Measurements from ENCODE around the gene KRTAP10-10. TPM values are rescaled to one million over a fixed set of nuclear protein-coding genes. Genes with fewer than 3 reads are reported as not detected.
"Not testable (repeated sequence)": the region's sequence is repeated elsewhere in the genome, so short reads cannot be mapped to it uniquely, and the experiment has no call there.

Gene KRTAP10-10
- total RNA-seq, 1 experiment from 2014 or later, result not detected

DNA sequence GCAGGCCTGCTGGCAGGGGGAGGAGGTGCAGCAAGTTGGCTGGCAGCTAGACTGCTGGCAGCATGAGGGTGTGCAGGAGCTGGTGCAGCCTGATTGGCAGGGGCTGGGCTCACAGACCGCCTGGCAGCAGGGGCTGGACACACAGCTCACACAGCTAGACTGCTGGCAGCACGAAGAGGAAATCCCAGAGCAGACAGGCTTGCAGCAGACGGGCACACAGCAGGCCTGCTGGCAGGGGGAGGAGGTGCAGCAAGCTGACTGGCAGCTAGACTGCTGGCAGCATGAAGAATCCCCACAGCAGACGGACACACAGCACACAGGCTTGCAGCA is 45.4 kb upstream of the KRTAP10-10 start:
- POLR2A ChIA-PET; H3K4me3 Mint-ChIP-seq (ENCODE audit: unreplicated experiment); BruUV-seq (replicated peaks); intact Hi-C loops (cut with micrococcal nuclease); H3K27ac Mint-ChIP-seq (ENCODE audit: low read depth, unreplicated experiment); H3K4me1 Mint-ChIP-seq (ENCODE audit: insufficient read depth, unreplicated experiment); H3K36me3 Mint-ChIP-seq (ENCODE audit: insufficient read depth, unreplicated experiment); DNase-seq (ENCODE audit: unreplicated experiment); H3K9me3 Mint-ChIP-seq (ENCODE audit: unreplicated experiment): not testable (repeated sequence)
- CTCF ChIA-PET, result interaction anchor here (0.6 kb wide), 1 partner anchor 148 kb away, joined by 3 read pairs; no protein-coding TSS in a partner anchor
- peaks cover 24% of the 10 kb centered on the region for H3K27me3 Mint-ChIP-seq (ENCODE audit: insufficient read depth, unreplicated experiment)

DNA sequence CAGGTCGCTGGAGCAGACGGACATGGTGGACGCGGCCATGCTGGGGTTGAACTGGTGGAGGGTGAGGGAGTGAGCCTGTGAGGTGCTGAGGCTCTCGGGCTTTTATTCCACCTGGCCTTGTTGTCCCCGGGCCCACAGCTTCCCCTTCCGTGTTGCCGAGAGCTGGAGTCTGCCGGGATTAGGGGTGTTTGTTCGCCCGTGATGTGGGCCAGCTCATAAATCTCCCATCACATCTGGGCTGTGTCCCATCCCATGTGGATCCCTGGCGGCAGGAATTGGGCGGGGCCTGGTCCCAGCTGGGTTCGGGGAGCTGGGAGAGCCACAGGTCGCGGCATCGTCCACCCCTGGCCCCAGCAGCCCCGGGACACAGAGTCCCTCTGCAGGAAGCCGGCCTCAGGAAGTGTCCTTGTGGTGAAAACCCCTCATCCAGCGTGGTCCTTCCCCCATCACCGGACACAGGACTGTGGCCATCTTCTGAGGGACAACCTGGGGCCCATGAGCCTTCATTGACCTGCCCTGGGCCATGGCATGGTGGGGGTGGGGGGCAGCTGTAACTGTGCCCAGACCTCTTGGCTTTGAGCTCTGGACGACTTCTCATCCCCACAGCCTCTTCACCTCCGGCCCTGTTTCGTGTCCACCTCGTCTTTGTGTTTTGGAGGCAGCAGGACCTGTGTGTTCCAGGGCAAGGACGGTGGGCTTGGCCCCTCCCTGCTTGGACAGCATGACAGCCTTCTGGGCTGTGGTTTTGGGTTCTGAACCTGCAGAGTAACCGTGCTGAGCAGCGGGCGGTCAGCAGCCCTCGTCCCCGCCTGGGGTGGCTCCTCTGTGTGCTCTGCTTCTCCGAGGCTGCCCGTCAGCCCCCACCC is 44.5 kb upstream of the KRTAP10-10 start, which contains the start of gene KRTAP10-6:
Gene KRTAP10-6, minus strand, starts transcription at position 60 of the 866 bp plus-strand sequence. Its CDS starts 21 bp downstream, at position 39.
- ChIA-PET CTCF (no interaction called here), POLR2A (no interaction called here)
- no peak for DNase-seq (ENCODE audit: unreplicated experiment)
- BruUV-seq (replicated peaks), result no TSS peak
- Mint-ChIP-seq H3K4me3 (ENCODE audit: unreplicated experiment) (no peak within 1 kb of the TSS), H3K27ac (ENCODE audit: low read depth, unreplicated experiment) (no peak within 1 kb of the TSS), H3K4me1 (ENCODE audit: insufficient read depth, unreplicated experiment) (peaks cover under 1% of the 10 kb centered on the region), H3K36me3 (ENCODE audit: insufficient read depth, unreplicated experiment) (peaks cover 5% of the 10 kb centered on the region), H3K9me3 (ENCODE audit: unreplicated experiment) (peaks cover under 1% of the 10 kb centered on the region), H3K27me3 (ENCODE audit: insufficient read depth, unreplicated experiment) (peaks cover 19% of the 10 kb centered on the region)
- intact Hi-C loops (cut with micrococcal nuclease), result no loop called here
- TF ChIP-seq, protein P1, sequence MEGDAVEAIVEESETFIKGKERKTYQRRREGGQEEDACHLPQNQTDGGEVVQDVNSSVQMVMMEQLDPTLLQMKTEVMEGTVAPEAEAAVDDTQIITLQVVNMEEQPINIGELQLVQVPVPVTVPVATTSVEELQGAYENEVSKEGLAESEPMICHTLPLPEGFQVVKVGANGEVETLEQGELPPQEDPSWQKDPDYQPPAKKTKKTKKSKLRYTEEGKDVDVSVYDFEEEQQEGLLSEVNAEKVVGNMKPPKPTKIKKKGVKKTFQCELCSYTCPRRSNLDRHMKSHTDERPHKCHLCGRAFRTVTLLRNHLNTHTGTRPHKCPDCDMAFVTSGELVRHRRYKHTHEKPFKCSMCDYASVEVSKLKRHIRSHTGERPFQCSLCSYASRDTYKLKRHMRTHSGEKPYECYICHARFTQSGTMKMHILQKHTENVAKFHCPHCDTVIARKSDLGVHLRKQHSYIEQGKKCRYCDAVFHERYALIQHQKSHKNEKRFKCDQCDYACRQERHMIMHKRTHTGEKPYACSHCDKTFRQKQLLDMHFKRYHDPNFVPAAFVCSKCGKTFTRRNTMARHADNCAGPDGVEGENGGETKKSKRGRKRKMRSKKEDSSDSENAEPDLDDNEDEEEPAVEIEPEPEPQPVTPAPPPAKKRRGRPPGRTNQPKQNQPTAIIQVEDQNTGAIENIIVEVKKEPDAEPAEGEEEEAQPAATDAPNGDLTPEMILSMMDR (IDR thresholded peaks at IDR 0.05; ENCODE audit: unreplicated experiment), result no peak

DNA sequence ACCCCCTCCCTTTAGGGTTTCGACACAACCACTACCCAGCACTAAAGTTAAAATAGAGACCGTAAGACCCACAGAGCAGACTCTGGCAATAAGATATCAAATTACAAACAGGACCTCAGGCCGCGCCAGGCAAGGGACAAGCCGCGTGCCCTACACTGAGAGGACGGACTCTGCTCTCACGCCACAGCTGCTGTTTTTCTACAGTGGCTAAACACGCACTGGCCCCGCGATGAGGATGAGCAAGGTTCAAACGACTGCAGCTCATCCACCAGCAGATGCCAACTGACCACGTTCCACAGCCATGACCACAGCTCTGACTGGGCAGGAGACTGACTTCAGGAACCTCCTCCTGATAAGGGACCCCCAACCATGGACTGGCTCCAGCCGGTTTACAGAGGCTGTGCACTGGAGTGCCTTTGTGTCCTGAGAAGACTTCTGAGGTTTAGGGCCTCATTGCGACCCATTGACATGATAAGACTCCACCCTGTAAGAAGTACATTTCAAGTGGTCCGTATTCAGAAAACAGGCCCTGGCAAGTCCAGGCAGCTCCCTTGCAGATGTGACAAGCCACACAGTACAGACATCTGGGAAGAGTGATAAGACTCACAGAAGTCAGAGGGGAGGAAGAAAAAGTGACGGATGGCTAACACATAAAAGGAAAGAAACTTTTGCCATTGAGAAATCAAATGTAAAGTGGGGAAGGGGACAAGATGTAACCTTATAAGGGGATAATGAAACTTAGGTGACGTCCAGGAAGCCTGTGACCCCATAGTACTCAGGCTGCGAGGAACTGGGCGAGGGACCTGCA is 43.4 kb upstream of the KRTAP10-10 start:
- BruUV-seq (replicated peaks), result no TSS peak
- Mint-ChIP-seq H3K27ac (ENCODE audit: low read depth, unreplicated experiment) (no peak overlapping the region), H3K9me3 (ENCODE audit: unreplicated experiment) (peaks cover 12% of the 10 kb centered on the region), H3K4me3 (ENCODE audit: unreplicated experiment) (no peak overlapping the region), H3K4me1 (ENCODE audit: insufficient read depth, unreplicated experiment) (peaks cover 6% of the 10 kb centered on the region), H3K36me3 (ENCODE audit: insufficient read depth, unreplicated experiment) (peaks cover 5% of the 10 kb centered on the region), H3K27me3 (ENCODE audit: insufficient read depth, unreplicated experiment) (peaks cover 23% of the 10 kb centered on the region)
- TF ChIP-seq, protein P1 (IDR thresholded peaks at IDR 0.05; ENCODE audit: unreplicated experiment), result no peak
- no peak for DNase-seq (ENCODE audit: unreplicated experiment)
- ChIA-PET POLR2A (no interaction called here), CTCF (interaction anchor here (0.6 kb wide), 1 partner anchor 133 kb away, joined by 3 read pairs; no protein-coding TSS in a partner anchor)
- intact Hi-C loops (cut with micrococcal nuclease), result no loop called here

DNA sequence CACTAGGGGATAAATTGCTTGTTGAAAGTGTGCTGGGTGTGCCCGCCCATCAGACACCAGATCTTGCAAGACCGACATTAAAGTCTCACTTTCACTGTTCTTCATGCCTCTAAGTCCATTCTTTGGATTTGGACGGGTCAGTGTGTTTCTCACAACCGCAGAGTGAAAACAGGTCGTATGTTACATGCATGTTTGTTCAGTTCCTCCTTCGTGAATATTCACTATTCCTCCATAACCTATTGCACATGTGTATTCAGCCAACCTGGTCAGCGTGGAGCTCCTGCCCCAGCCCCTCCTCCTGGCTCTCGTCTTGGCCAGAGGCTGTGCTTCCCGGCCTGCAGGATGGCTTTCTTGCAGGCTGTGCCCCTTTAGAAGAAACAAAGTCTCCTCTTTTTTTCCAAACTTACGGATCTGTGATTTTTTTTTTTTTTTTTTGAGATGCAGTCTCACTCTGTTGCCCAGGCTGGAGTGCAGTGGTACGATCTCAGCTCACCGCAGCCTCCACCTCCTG is 42.7 kb upstream of the KRTAP10-10 start:
- H3K9me3 Mint-ChIP-seq (ENCODE audit: unreplicated experiment), result peaks cover 14% of the 10 kb centered on the region
- no TSS peak for BruUV-seq (replicated peaks)
- CTCF ChIA-PET, result interaction anchor here (0.6 kb wide), 1 partner anchor 133 kb away, joined by 3 read pairs; no protein-coding TSS in a partner anchor

More for the DNA sequence above, 42.7 kb upstream of the KRTAP10-10 start:
- peaks cover 23% of the 10 kb centered on the region for H3K27me3 Mint-ChIP-seq (ENCODE audit: insufficient read depth, unreplicated experiment)
- H3K4me1 Mint-ChIP-seq (ENCODE audit: insufficient read depth, unreplicated experiment), result peaks cover 6% of the 10 kb centered on the region
- no peak overlapping the region for H3K4me3 Mint-ChIP-seq (ENCODE audit: unreplicated experiment)
- intact Hi-C loops (cut with micrococcal nuclease), result no loop called here
- DNase-seq (ENCODE audit: unreplicated experiment), result no peak
- POLR2A ChIA-PET, result no interaction called here
- no peak overlapping the region for H3K27ac Mint-ChIP-seq (ENCODE audit: low read depth, unreplicated experiment)
- H3K36me3 Mint-ChIP-seq (ENCODE audit: insufficient read depth, unreplicated experiment), result peaks cover 5% of the 10 kb centered on the region
- TF ChIP-seq, protein P1 (IDR thresholded peaks at IDR 0.05; ENCODE audit: unreplicated experiment), result no peak
